Loucy (cell line): Measurements from ENCODE around the gene TARS2.

Source experiments
- CTCF ChIP-seq: fragments of 200-600 bp; sonication (generic); conservative IDR thresholded peaks from 2 replicates; pipeline ENCODE4 v1.5.1; 2014; ENCODE audit warnings: mild to moderate bottlenecking, antibody characterized with exemption, low read length
- EZH2phosphoT487 ChIP-seq: fragments of 200-600 bp; IDR thresholded peaks from 2 replicates; pipeline ENCODE4 v1.6.1; 2018; ENCODE audit warnings: antibody characterized with exemption, mild to moderate bottlenecking, moderate library complexity, borderline replicate concordance

- TF ChIP-seq EZH2phosphoT487 (no peak), CTCF (no peak)
Observed at GRCh38 chr1:150472601-150473200, 14.5 kb upstream of the TARS2 start.
